Activated B cell treated with CpG ODN at 0.5 μM for 24 hours (primary cell): ENCODE data around the gene NFYC. TPM values are rescaled to one million over a fixed set of nuclear protein-coding genes. Genes with fewer than 3 reads are reported as not detected.
A peak's percentile ranks its signal among the peaks of the same experiment; 100 is the strongest.

Source experiments
- ATAC-seq: fragments of 200-7000 bp; cut with Tn5 transposase; one replicate; pipeline ENCODE4 v1.10.0; 2021; ENCODE audit warnings: low read depth, mild to moderate bottlenecking, moderate library complexity
- CTCF ChIA-PET: fragments of 350-600 bp; sonication (Branson Sonifier 250); formaldehyde crosslinking; loops from one replicate; lab custom pipeline; 2021; ENCODE audit warnings: antibody characterized with exemption; lab: Charles Lee
- POLR2A ChIA-PET: fragments of 350-600 bp; sonication (Branson Sonifier 250); formaldehyde crosslinking; loops from one replicate; lab custom pipeline; 2021; ENCODE audit warnings: antibody characterized with exemption; lab: Charles Lee
- DNase-seq: peaks from one replicate; pipeline ENCODE4 v3.0.0; 2022
- H3K27ac Mint-ChIP-seq: one replicate; pipeline ENCODE4 v1.8.0; 2020; ENCODE audit warnings: mixed read lengths
- H3K27me3 Mint-ChIP-seq: one replicate; pipeline ENCODE4 v1.8.0; 2021; ENCODE audit warnings: mixed read lengths
- H3K36me3 Mint-ChIP-seq: one replicate; pipeline ENCODE4 v1.8.0; 2021; ENCODE audit warnings: low read depth, mixed read lengths
- H3K4me1 Mint-ChIP-seq: one replicate; pipeline ENCODE4 v1.8.0; 2021; ENCODE audit warnings: mixed read lengths
- H3K4me3 Mint-ChIP-seq: one replicate; pipeline ENCODE4 v1.8.0; 2020; ENCODE audit warnings: mild to moderate bottlenecking, mixed read lengths
- H3K9me3 Mint-ChIP-seq: one replicate; pipeline ENCODE4 v1.8.0; 2020; ENCODE audit warnings: mixed read lengths
- intact Hi-C: fragments of 100-400 bp; cut with micrococcal nuclease; formaldehyde crosslinking; loops from one replicate; pipeline ENCODE4 v1.15.1; 2024
- total RNA-seq: library from RNA; stranded (reverse); gene quantifications from 2 replicates; pipeline ENCODE4 v1.2.3, GENCODE V29; 2022
- TF ChIP-seq, protein P1 (sequence below): fragments of 200-600 bp; IDR thresholded peaks from one replicate; pipeline ENCODE4 v1.8.0; 2022; ENCODE audit warnings: antibody characterized with exemption, mild to moderate bottlenecking

Gene NFYC
- total RNA-seq, 1 donor from 2014 or later, result 76.0 TPM

DNA sequence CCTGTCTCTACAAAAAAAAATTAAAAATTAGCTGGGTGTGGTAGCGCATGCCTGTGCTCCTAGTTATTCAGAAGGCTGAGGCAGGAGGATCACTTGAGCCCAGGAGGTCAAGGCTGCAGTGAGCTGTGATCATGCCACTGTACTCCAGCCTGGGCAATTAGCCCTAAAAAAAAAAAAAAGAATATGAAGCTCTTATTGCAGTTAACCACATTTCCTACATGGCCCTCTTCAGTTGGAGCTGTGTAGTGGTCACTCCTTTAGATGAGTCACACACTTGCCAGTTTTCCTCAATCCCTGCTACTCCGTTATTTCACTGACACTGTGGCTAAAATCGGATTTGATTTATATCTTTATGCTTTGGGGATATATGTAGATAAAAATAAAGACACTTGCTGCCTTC, 11.8 kb downstream of the NFYC start:
- CTCF ChIA-PET, result interaction anchor here (0.9 kb wide), 1 partner anchor 34 kb away, joined by 3 read pairs; no protein-coding TSS in a partner anchor
- intact Hi-C loops, result no loop called here
- peak overlapping the region; percentile 27 for H3K27ac Mint-ChIP-seq
- no peaks in the 10 kb centered on the region for H3K9me3 Mint-ChIP-seq
- DNase-seq (no peak), ATAC-seq (no peak)
- H3K27me3 Mint-ChIP-seq, result no peaks in the 10 kb centered on the region
- peaks cover 75% of the 10 kb centered on the region for H3K4me1 Mint-ChIP-seq
- H3K4me3 Mint-ChIP-seq, result no peak overlapping the region
- H3K36me3 Mint-ChIP-seq, result peaks cover 2% of the 10 kb centered on the region
- TF ChIP-seq, protein P1, sequence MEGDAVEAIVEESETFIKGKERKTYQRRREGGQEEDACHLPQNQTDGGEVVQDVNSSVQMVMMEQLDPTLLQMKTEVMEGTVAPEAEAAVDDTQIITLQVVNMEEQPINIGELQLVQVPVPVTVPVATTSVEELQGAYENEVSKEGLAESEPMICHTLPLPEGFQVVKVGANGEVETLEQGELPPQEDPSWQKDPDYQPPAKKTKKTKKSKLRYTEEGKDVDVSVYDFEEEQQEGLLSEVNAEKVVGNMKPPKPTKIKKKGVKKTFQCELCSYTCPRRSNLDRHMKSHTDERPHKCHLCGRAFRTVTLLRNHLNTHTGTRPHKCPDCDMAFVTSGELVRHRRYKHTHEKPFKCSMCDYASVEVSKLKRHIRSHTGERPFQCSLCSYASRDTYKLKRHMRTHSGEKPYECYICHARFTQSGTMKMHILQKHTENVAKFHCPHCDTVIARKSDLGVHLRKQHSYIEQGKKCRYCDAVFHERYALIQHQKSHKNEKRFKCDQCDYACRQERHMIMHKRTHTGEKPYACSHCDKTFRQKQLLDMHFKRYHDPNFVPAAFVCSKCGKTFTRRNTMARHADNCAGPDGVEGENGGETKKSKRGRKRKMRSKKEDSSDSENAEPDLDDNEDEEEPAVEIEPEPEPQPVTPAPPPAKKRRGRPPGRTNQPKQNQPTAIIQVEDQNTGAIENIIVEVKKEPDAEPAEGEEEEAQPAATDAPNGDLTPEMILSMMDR, result no peak
- POLR2A ChIA-PET, result interaction anchor here (1.0 to 20.2 kb wide), 2 partner anchors 8 to 11 kb away, joined by 3 to 306 read pairs; partner anchors contain the start of gene NFYC

DNA sequence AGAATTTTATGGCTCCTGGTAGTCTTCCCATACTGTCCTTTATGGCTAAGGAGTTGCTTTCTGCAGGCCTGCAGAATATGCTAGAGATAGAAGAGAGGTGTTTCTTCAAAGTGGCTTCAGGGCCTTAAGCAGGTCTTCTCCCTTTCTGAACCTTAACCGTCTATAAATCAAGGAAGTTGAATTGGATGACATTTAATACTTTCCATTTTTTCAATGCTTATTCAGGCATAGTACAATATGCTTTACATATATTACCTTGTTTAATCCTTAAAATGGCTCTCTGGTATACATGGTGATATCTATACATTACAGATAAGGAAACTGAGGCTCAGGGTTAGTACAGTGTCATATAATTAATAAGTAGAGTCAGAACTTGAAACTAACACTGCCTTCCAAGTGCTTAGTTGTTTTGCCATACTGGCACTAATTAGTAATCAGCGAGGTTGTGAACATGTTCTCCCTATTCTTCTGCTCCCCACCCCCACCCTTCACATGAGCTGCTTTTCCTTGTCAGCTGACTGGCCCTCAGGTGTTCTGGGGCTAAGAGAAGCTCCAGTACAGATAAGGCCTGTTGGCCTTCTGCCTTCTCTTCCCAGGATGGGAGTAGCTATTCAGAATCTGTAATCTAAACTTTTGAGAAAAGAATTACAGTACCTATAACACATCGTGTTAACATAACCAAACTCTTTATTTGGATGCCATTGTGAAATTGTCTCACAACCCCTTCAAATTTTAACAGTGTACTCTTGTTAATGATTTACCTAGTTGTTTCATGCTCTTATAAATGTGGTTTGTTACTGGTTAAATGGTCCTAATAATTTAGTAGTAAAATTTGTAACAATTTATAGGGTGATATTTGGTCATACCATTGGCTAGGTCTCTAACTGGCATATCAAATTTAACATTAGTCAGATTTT, 13.6 kb downstream of the NFYC start:
- no peak overlapping the region for H3K27ac Mint-ChIP-seq

DNA sequence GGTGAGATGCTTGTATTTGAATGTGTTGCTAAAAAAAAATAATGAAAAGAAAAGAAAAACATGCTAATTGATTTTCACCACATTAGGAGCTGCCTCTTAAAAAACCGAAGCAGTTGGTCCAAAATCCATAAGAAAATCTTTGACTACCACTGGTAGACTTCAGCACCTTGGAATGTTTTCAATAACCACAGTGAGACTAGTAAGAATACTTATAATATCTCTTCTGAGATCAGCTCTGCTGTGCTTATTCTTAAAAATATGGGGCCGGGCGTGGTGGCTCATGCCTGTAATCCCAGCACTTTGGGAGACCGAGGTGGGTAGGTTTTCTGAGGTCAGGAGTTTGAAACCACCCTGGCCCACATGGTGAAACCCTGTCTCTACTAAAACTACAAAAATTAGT, 15.1 kb downstream of the NFYC start:
- ChIA-PET CTCF (interaction anchor here (1.3 kb wide), 1 partner anchor 16 kb away, joined by 4 read pairs; the partner anchor contains the start of gene NFYC), POLR2A (interaction anchor here (0.5 to 20.2 kb wide), 3 partner anchors 15 to 505 kb away, joined by 3 to 306 read pairs (median 3); partner anchors contain the start of gene NFYC)
- Mint-ChIP-seq H3K4me3 (no peak overlapping the region), H3K9me3 (no peaks in the 10 kb centered on the region), H3K36me3 (peaks cover 8% of the 10 kb centered on the region), H3K27me3 (no peaks in the 10 kb centered on the region), H3K27ac (peak overlapping the region; percentile 12), H3K4me1 (peaks cover 77% of the 10 kb centered on the region)
- TF ChIP-seq, protein P1, result no peak
- no peak for DNase-seq
- intact Hi-C loops, result no loop called here
- no peak for ATAC-seq

More for the DNA sequence above, 13.6 kb downstream of the NFYC start:
- ATAC-seq, result no peak
- H3K4me3 Mint-ChIP-seq, result no peak overlapping the region
- TF ChIP-seq, protein P1, result no peak
- H3K36me3 Mint-ChIP-seq, result peaks cover 6% of the 10 kb centered on the region
- H3K9me3 Mint-ChIP-seq, result no peaks in the 10 kb centered on the region
- no peaks in the 10 kb centered on the region for H3K27me3 Mint-ChIP-seq
- no peak for DNase-seq
- peaks cover 75% of the 10 kb centered on the region for H3K4me1 Mint-ChIP-seq
- ChIA-PET POLR2A (interaction anchor here (0.6 to 20.2 kb wide), 3 partner anchors 9 to 27 kb away, joined by 5 to 306 read pairs (median 11); partner anchors contain the start of gene NFYC), CTCF (interaction anchor here (1.3 kb wide), 1 partner anchor 14 kb away, joined by 4 read pairs; the partner anchor contains the start of gene NFYC)
- intact Hi-C loops, result no loop called here

DNA sequence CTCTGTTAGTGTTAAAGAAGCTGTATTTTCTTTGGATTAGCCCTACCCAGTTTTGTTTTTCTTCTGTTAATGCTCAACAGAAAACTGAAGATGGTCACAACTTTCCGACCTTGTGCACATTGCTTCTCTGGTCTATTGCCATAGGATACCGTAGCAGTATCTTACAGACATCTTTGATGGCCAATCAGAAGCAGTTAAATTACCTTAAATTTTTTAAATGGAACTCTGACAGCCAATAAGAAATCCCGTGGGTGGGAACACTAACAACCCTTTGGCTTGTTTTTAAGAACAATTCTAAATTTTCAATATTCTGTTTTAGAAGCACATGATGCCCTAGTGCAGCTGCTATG, 17.2 kb downstream of the NFYC start:
- H3K9me3 Mint-ChIP-seq, result no peaks in the 10 kb centered on the region
- H3K4me1 Mint-ChIP-seq, result peaks cover 77% of the 10 kb centered on the region
- intact Hi-C loops, result loop anchor here (1.0 to 2.0 kb wide), 3 partner anchors 9 to 94 kb away; no protein-coding TSS in a partner anchor
- DNase-seq (no peak), ATAC-seq (peak; percentile 65)
- ChIA-PET POLR2A (interaction anchor here (0.6 to 20.2 kb wide), 4 partner anchors 9 to 1860 kb away, joined by 4 to 306 read pairs (median 6); partner anchors contain the start of gene NFYC), CTCF (interaction anchor here (0.7 kb wide), 1 partner anchor 19 kb away, joined by 3 read pairs; no protein-coding TSS in a partner anchor)
- H3K36me3 Mint-ChIP-seq, result peaks cover 11% of the 10 kb centered on the region
- peak overlapping the region; percentile 95 for H3K27ac Mint-ChIP-seq
- H3K27me3 Mint-ChIP-seq, result no peaks in the 10 kb centered on the region
- peak overlapping the region; percentile 95 for H3K4me3 Mint-ChIP-seq
- TF ChIP-seq, protein P1, result no peak
